Activated CD4-positive, alpha-beta memory T cell treated with anti-CD3 and anti-CD28 coated beads, Interleukin-2, amount 10 ng/mL, durations not matched to agents 7 days and 5 days (primary cell): ENCODE results near the gene RBBP8NL. TPM values are rescaled to one million over a fixed set of nuclear protein-coding genes. Genes with fewer than 3 reads are reported as not detected.

Experiments used
- CTCF ChIA-PET: fragments of 350-600 bp; sonication (Branson Sonifier 250); formaldehyde crosslinking; loops from one replicate; lab custom pipeline; 2021; ENCODE audit warnings: antibody characterized with exemption, inconsistent platforms; lab: Charles Lee
- POLR2A ChIA-PET: fragments of 350-600 bp; sonication (Branson Sonifier 250); formaldehyde crosslinking; loops from one replicate; lab custom pipeline; 2021; ENCODE audit warnings: antibody characterized with exemption; lab: Charles Lee
- DNase-seq: peaks from one replicate; pipeline ENCODE4 v3.0.0-alpha.2; 2020
- H3K27ac Mint-ChIP-seq: one replicate; pipeline ENCODE4 v1.8.0; 2021; ENCODE audit warnings: mild to moderate bottlenecking, mixed read lengths
- H3K27me3 Mint-ChIP-seq: one replicate; pipeline ENCODE4 v1.8.0; 2021; ENCODE audit warnings: mixed read lengths
- H3K36me3 Mint-ChIP-seq: one replicate; pipeline ENCODE4 v1.8.0; 2021; ENCODE audit warnings: low read depth, mixed read lengths
- H3K4me1 Mint-ChIP-seq: one replicate; pipeline ENCODE4 v1.8.0; 2021; ENCODE audit warnings: mixed read lengths
- H3K4me3 Mint-ChIP-seq: one replicate; pipeline ENCODE4 v1.8.0; 2021; ENCODE audit warnings: mild to moderate bottlenecking, mixed read lengths
- H3K9me3 Mint-ChIP-seq: one replicate; pipeline ENCODE4 v1.8.0; 2021; ENCODE audit warnings: mixed read lengths
- total RNA-seq, 2 experiments: library from RNA; stranded (reverse); gene quantifications; one replicate each; pipeline ENCODE4 v1.2.3, GENCODE V29; 2021

Gene RBBP8NL
- total RNA-seq, 2 experiments from 2014 or later, result not detected

DNA sequence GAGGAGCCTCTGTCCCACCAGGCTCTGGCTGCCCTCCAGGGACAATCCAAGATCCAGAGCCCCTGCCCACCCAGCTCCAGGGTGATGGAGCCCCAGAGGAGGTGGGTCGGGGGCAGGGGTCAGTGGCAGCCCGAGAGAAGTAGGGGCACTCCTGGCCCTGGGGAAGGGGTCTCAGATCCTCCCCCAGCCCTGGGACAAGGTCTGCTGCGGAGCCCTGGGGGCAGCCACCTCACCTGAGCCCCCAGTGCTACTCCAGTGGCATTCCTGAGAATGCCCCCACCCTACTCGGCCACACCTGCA lies 57.6 kb downstream of the RBBP8NL start:
- Mint-ChIP-seq H3K9me3 (no peaks in the 10 kb centered on the region), H3K27me3 (peaks cover 25% of the 10 kb centered on the region), H3K4me3 (no peak overlapping the region), H3K4me1 (peaks cover 4% of the 10 kb centered on the region), H3K27ac (no peak overlapping the region), H3K36me3 (no peaks in the 10 kb centered on the region)
- no peak for DNase-seq
- ChIA-PET CTCF (no interaction called here), POLR2A (no interaction called here)

DNA sequence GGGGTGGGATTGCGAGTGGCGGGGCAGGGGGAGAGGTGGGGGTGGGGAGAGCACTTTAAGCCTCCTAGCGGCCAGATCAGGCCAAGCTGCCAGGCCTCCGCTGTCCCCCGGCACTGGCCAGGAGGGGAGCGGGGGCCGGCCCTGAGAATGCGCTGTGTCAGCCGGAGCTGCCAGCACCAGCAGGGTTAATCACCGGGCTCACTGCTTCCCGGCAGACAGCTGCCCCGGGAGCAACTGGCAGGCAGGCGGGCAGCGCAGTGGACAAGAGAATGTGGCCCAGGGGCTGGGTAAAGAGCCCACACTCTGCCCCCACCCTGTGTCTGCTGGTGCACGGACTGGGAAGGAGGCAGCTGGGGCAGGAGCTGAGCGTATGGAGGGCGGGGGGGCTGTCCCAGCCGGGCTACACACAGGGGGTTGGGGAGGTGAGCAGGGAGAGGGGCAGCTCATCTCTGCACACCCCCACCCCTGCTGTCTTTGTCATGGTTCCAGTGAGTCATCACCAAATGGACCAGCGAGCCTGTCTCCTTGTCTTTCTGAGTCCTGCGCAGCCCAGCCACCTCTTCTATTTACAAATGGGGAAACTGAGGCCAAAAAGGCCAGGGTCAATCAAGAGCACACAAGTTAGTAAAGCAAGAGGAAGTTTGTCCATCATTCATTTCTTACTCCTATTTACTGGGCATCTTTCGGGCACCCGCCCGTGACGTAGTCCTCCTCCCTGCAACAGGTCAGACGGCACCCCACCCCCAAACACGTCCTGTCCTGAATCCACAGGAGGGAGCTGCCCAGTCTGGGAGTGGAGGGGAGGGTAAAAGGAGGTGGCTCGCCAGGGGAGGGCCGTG lies 58.1 kb downstream of the RBBP8NL start:
- Mint-ChIP-seq H3K4me1 (peaks cover 4% of the 10 kb centered on the region), H3K36me3 (no peaks in the 10 kb centered on the region), H3K27ac (no peak overlapping the region), H3K27me3 (peaks cover 25% of the 10 kb centered on the region), H3K4me3 (no peak overlapping the region), H3K9me3 (no peaks in the 10 kb centered on the region)
- no peak for DNase-seq
- CTCF ChIA-PET, result interaction anchor here (3.0 kb wide), 1 partner anchor 14 kb away, joined by 8 read pairs; no protein-coding TSS in a partner anchor
- POLR2A ChIA-PET, result no interaction called here

DNA sequence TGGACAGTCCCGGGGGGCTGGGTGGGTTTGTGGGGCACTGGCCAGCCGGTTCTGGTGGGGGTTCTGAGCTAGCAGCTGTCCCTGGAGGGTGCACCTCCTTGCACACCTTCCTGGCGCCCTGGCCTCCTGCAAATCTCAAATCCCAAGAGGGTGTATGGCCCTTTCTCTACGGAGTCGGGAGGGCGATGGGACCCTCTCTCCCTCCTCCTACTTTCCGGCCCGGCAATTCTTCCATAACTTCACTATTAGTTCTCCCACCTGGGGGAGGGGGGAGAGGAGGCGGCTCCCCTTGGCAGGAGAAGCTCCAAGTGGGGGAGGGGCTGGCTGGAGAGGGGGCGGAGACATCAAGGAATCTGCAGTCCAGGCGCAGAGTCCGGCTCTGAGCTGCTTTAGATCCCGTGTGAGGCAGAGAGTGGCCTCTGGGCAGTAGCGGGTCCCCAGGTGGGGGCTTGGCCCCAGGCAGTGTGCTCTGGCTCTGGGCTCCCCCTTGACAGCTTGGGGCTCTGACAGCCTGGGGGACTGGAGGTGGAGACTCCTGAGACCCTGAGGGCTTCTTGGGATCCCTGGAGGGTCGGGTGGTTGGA lies 58.9 kb downstream of the RBBP8NL start:
- H3K9me3 Mint-ChIP-seq, result no peaks in the 10 kb centered on the region
- no peaks in the 10 kb centered on the region for H3K36me3 Mint-ChIP-seq
- ChIA-PET CTCF (interaction anchor here (3.0 kb wide), 1 partner anchor 14 kb away, joined by 8 read pairs; no protein-coding TSS in a partner anchor), POLR2A (interaction anchor here (0.9 kb wide), 1 partner anchor 18 kb away, joined by 3 read pairs; the partner anchor contains the start of gene RPS21)
- no peak overlapping the region for H3K27ac Mint-ChIP-seq
- no peak for DNase-seq
- H3K4me3 Mint-ChIP-seq, result no peak overlapping the region
- H3K27me3 Mint-ChIP-seq, result peaks cover 25% of the 10 kb centered on the region
- H3K4me1 Mint-ChIP-seq, result peaks cover 4% of the 10 kb centered on the region

DNA sequence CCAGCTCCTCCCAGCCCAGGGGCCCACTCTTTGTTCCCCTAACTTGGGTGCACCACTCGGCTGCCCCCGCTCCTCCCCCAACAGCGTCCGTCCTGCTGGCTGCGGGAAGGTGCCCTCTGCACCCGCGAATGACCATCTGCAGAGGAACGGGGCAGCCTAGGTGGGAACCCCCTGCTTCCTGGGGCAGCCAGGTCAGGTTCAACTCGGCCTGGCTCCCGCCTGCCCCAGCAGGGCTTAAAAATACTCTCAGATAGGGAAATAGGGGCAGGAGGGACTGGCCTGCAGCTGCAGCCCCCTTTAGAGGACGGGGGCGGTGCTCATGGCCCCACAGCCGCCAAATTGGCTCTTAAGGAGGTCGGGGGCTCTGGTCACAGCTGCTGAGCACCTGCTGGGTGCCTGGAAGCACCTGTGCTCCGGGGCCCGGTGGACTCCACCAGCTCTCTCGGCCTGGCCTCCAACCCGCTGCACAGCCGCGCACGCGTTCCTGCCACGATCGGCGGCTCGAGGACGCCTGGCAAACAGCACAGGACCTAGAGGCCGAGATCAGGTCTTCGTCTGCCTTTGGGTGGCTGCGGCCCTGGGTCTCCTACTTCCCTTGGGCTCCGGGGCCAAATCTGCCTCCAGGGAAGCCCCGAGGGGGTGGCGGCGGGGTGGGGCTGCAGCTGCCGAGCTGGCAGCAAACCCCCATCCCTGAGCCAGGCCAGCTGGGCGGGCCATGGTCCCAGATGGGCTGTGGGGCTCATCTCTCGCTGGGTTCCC lies 59.5 kb downstream of the RBBP8NL start:
- ChIA-PET POLR2A (interaction anchor here (0.9 kb wide), 1 partner anchor 19 kb away, joined by 3 read pairs; the partner anchor contains the start of gene RPS21), CTCF (interaction anchor here (3.0 kb wide), 1 partner anchor 15 kb away, joined by 8 read pairs; no protein-coding TSS in a partner anchor)
- Mint-ChIP-seq H3K27me3 (peaks cover 23% of the 10 kb centered on the region), H3K9me3 (no peaks in the 10 kb centered on the region), H3K27ac (no peak overlapping the region), H3K4me3 (peak overlapping the region; percentile 39), H3K4me1 (peaks cover 4% of the 10 kb centered on the region), H3K36me3 (no peaks in the 10 kb centered on the region)
- no peak for DNase-seq

DNA sequence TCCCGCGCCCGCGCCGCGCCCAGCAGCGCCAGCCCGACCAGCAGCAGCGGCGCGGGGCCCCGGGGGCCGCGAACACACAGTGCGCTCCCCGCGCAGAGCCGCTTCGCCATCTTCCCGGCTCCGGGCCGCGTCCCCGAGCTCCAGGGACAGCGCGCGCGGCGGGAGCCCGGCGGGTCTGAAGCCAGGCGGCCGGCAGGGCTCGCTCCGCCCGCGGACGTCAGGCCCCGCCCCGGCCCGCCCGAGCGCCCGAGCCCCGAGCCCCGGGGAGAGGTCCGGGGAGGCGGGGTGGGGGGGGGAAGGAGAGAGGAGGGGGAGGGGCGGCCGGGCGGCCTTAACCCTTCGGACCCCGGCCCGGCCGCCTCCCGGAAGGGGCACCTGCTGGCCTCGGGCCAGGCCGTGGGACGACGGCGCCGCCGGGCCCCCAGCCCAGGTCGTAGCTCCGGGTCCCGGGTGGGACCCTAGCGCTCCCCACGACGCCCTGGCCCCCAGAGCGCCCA lies 60.2 kb downstream of the RBBP8NL start, which contains the start of gene LAMA5:
Gene LAMA5, minus strand, starts transcription at position 177 of the 497 bp plus-strand sequence. Its CDS starts 67 bp downstream, at position 110.
- H3K27me3 Mint-ChIP-seq, result peaks cover 22% of the 10 kb centered on the region
- ChIA-PET CTCF (interaction anchor here (3.0 kb wide), 1 partner anchor 16 kb away, joined by 8 read pairs; no protein-coding TSS in a partner anchor), POLR2A (no interaction called here)
- H3K9me3 Mint-ChIP-seq, result no peaks in the 10 kb centered on the region
- H3K4me3 Mint-ChIP-seq, result peak within 1 kb of the TSS; percentile 39
- H3K36me3 Mint-ChIP-seq, result no peaks in the 10 kb centered on the region
- H3K4me1 Mint-ChIP-seq, result peaks cover 4% of the 10 kb centered on the region
- DNase-seq, result no peak
- H3K27ac Mint-ChIP-seq, result no peak within 1 kb of the TSS

DNA sequence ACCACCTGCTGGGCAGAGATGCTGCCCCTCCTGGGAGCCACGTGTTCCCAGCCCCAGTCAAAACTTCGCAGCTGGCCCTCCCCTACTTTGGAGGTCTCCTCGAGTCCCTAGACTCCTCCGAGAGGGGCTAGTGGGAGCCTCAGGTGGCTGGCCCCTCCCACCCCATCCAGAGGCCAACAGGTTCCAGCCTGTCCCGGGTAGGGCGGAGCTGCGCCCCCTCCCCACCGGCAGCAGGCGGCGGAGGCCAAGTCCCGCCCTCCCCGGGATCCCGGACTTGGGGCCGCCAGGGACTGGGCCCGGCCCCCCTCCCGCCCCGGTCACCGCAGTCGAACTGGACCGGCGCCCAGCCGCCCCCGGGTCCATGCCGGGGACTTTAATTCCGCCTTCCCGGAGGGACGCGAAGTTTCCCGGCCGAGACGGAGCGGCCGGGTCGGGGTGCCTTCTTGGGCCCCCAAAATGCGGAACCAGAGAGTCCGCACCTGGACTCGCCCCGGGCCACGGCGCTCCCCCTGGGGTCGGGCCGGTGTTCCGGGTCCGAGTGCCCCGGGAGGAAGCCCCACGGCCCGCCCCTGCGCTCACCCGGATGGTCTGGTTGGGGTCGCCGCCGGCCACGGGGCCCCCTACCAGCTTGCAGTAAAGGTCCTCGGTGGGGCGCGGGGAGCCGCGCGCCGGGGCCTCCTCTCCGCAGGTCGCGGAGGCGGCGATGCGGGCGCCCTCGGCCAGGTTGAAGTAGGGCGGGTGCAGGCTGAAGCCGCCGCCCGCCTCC lies 60.8 kb downstream of the RBBP8NL start:
- ChIA-PET POLR2A (no interaction called here), CTCF (interaction anchor here (1.9 to 3.0 kb wide), 2 partner anchors 16 to 64 kb away, joined by 6 to 8 read pairs; partner anchors contain the start of gene ADRM1)
- peaks cover 4% of the 10 kb centered on the region for H3K4me1 Mint-ChIP-seq
- no peaks in the 10 kb centered on the region for H3K36me3 Mint-ChIP-seq
- peaks cover 22% of the 10 kb centered on the region for H3K27me3 Mint-ChIP-seq
- no peaks in the 10 kb centered on the region for H3K9me3 Mint-ChIP-seq
- no peak for DNase-seq
- H3K27ac Mint-ChIP-seq, result no peak overlapping the region
- H3K4me3 Mint-ChIP-seq, result no peak overlapping the region

DNA sequence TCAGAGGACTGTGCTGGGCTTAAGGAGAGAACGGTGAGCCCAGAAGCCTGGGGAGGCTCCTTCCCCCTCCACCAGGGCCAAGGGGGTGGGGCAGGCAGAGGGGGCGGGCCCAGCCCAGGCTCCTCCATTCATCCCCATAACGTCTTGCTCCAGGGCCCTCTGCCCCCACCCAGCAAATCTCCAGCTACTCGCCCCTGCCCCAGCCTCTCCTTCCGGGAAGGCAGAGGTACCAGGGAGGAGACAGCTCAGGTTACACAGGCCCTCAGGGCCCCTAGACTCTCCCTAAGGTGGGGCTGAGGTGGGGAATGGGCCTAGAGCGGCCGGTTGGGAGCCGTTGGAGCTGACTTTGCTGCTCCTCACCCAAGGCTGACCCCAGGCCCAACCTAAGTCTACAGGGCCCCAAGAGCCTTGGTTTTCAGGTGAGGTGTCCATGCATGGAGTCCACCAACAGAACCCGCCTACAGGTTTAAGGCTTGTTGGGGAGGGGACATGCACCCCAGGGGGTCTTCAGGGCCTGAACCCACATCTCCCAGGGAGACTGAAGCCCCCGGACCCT lies 61.4 kb downstream of the RBBP8NL start:
- no peaks in the 10 kb centered on the region for H3K36me3 Mint-ChIP-seq
- H3K4me1 Mint-ChIP-seq, result peaks cover 4% of the 10 kb centered on the region
- ChIA-PET POLR2A (interaction anchor here (0.9 kb wide), 1 partner anchor 117 kb away, joined by 3 read pairs; no protein-coding TSS in a partner anchor), CTCF (interaction anchor here (1.4 to 1.9 kb wide), 2 partner anchors 17 to 63 kb away, joined by 6 to 7 read pairs; partner anchors contain the start of gene ADRM1)
- H3K4me3 Mint-ChIP-seq, result no peak overlapping the region
- no peak for DNase-seq
- no peak overlapping the region for H3K27ac Mint-ChIP-seq
- H3K27me3 Mint-ChIP-seq, result peaks cover 22% of the 10 kb centered on the region
- H3K9me3 Mint-ChIP-seq, result no peaks in the 10 kb centered on the region

DNA sequence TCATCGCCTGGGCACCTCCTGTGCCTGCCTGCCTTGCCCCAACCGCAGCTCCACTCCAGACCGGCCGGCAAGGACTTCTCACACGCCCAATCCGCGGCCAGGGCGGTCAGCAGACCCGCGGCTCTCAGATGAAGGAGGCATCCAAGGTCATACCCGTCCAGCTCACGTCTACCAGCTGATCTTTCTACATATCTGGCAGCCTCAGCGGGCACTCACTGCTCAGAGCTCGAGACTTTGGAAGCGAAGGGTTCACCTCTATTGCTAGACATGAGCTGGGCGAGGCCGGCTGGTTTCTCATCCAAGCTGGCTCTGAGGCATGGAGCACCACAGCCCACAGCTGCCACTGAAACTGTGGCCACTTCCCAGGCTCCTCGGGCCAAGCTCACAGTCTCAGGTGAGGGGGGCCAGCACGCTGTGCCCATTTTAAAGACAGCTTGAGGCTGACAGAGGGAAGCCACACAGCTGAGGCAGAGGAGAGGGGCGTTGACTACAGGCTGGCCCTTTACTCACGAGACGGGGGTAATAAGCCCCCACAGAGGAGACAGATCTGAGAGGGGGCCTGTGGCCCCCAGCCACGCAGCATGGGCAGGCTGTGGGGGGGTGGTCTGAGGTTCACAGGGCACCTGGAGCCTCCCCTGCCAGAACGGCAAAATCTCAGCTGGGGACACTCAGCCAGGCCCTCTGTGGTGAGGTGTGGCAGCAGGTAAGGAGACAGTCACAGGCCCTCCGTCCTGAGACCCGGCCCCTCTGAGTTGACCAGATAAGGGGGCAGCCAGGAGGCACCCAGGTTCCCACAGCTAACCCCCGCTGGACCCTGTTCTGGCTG lies 62.2 kb downstream of the RBBP8NL start:
- Mint-ChIP-seq H3K27me3 (peaks cover 22% of the 10 kb centered on the region), H3K9me3 (no peaks in the 10 kb centered on the region)

DNA sequence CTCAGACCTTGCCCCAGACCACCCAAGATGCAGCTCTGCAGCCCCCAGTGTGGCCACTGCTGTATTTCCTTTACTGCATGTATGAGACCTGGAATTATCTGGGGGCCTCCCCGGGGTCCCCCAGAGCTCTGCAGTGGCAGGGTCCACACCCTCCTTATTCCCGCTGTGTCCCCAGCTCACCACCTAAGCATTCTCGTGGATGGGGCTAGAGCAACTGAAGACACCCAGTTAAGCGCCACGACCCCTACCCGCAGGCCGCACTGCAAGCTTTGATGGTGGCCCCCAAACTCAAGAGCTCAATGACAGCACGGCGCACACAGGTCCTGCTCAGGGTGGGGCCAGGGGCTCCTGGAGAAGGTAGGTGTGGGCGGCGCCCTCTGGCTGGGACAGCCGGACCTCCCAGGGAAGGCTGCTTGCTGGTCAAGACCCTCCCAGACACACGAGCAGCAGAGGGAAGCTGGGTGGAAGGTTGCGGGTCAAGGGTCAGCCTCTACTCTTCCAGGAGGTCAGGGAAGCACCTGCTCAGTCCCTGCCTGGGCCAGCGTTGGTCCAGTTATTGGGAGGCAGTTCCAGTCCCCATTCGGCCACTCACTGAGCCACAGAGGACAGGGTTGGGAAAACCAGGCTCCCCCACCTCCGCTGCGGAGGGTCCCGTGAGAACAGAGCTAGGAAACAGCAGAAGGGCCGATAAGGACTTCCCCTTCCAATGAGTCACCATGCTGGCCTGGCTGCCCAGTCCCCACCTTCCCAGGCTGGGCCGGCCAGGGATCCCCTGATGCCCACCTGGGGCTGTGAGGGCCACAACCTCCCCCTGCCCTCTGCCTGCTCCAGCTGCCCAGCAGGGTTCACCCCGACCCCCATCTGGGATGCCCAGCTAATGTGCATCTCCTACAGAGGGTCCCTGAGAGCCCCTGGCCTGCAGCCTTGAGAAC lies 63.2 kb downstream of the RBBP8NL start:
- Mint-ChIP-seq H3K36me3 (no peaks in the 10 kb centered on the region), H3K27me3 (peaks cover 18% of the 10 kb centered on the region), H3K27ac (no peak overlapping the region), H3K9me3 (no peaks in the 10 kb centered on the region), H3K4me3 (no peak overlapping the region), H3K4me1 (peaks cover 4% of the 10 kb centered on the region)
- POLR2A ChIA-PET, result interaction anchor here (1.1 kb wide), 1 partner anchor 62 kb away, joined by 4 read pairs; the partner anchor contains the start of gene ADRM1
- no peak for DNase-seq
- CTCF ChIA-PET, result interaction anchor here (1.4 to 1.9 kb wide), 2 partner anchors 19 to 62 kb away, joined by 6 to 7 read pairs; partner anchors contain the start of gene ADRM1

More for the DNA sequence above, 62.2 kb downstream of the RBBP8NL start:
- H3K36me3 Mint-ChIP-seq, result no peaks in the 10 kb centered on the region
- POLR2A ChIA-PET, result interaction anchor here (0.9 to 1.1 kb wide), 2 partner anchors 63 to 117 kb away, joined by 3 to 4 read pairs; partner anchors contain the start of gene ADRM1
- peaks cover 4% of the 10 kb centered on the region for H3K4me1 Mint-ChIP-seq
- DNase-seq, result no peak
- CTCF ChIA-PET, result interaction anchor here (1.4 to 1.9 kb wide), 2 partner anchors 18 to 63 kb away, joined by 6 to 7 read pairs; partner anchors contain the start of gene ADRM1
- no peak overlapping the region for H3K4me3 Mint-ChIP-seq
- no peak overlapping the region for H3K27ac Mint-ChIP-seq
